GM18951 (cell line): ENCODE data around the gene MAP2K6.

Source experiments
- POLR2A ChIP-seq: IDR thresholded peaks from 4 replicates; pipeline ENCODE4 v1.6.1; 2011; ENCODE audit warnings: mild to moderate bottlenecking; ENCODE audit not compliant: insufficient read length, insufficient read depth; ENCODE audit errors: extremely low read depth
- in situ Hi-C: fragments of 300-500 bp; cut with MboI; formaldehyde crosslinking; loops from one replicate; pipeline ENCODE4 v1.12.0; 2022; ENCODE audit warnings: low sequenced_read_pairs, mixed read lengths, inconsistent platforms; ENCODE audit not compliant: unreplicated experiment

Gene MAP2K6

DNA sequence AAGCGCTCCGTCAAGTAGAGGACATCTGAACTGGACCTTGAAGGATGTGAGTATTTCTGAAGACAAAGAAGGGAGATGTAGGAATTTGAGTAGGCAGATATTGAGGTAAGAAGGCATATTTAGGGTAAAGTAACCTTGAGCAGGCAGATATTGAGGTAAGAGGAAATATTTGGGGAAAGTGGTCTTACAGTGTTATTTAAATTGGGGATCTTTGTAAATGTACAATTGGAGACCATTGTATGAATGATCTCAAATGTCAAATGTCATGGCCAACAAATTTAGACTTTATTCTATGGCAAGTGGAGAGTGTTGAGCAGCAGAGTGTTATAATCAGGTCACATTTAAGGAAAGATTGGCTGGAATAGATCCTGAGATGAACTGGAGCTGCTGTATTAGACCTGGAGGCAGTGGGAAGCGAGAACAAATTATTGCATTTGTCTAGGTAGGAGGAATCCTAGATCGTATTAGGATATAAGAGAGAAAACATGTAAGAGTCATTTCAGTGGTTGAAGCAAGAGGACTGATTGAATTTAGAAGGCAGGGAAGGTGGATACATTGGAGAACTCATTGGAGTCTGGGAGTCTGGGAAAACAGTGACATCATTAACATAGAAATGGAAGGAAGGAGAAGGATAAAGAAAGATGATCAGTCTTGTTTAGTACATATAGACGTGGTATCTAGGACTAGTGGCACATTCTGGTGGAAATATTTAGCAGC lies 165.6 kb downstream of the MAP2K6 start:
- no peak for TF ChIP-seq POLR2A
- in situ Hi-C loops, result no loop called here

DNA sequence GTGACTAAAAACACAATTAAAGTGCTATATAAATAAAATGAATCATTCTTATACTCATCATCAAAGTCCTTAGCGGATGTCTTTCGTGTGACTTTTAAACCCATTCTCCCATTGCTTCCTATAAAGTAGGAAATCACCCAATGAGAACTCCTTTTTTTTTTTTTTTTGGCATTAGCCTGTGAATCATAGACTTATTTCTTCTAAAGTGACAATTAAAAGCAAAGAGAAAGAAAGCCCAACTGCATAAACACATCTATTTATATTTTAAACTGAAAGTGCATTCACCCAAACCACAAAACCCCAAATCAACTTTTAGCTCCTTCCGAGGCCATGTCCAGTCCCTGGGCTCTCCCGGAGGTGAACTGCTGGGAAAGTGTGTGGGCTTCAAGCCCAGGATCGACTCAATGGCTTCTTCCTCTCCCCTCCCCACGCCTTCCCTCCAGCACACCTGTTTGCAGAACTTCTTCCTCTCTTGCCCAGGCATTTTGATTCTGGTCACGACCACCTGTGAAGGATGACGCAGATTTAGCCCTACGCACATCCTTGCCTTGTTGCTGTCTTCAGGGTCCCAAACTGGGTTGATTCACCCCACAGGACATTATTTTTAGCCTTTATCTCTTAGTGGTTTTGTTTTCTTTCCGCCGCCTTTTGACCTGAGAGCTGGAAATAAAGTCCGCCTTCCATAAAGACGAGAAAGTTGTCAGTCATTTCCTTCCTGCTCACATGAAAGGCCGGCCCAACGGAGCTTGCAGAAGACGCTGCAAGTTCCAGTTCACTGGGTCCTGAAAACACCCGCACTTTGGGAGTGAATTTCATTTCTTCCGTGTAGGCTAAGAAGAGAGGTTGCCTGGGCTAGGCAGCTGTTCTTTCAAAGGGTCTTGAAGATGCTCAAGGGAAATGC lies 166.8 kb downstream of the MAP2K6 start:
- in situ Hi-C loops, result no loop called here
- TF ChIP-seq POLR2A, result no peak

DNA sequence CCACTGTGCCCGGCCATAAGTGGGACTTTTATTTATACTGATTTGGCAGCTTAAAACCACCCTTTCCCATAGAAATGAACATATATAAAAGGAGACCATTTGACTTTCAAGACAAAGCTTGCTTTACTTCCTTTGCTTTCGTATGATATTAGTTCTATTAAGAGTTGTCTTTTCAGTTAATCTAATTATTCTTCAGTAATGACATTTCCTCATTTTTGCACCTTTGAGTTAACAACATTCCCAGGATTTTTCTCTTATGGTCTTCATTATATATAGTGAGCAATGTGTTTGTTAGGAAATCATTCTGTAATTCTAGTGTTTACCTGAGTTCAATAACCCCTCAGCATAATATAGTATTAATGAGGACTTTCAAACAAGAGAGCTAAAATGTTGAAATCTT lies 173.8 kb downstream of the MAP2K6 start:
- in situ Hi-C loops, result no loop called here
- TF ChIP-seq POLR2A, result no peak

GRCh38 chr17:69588827-69589239 lies 174.3 kb downstream of the MAP2K6 start:
- in situ Hi-C loops, result no loop called here

GRCh38 chr17:69590671-69591070 lies 176.2 kb downstream of the MAP2K6 start:
- in situ Hi-C loops, result no loop called here
- no peak for TF ChIP-seq POLR2A

More at GRCh38 chr17:69588827-69589239, 174.3 kb downstream of the MAP2K6 start:
- TF ChIP-seq POLR2A, result no peak

DNA sequence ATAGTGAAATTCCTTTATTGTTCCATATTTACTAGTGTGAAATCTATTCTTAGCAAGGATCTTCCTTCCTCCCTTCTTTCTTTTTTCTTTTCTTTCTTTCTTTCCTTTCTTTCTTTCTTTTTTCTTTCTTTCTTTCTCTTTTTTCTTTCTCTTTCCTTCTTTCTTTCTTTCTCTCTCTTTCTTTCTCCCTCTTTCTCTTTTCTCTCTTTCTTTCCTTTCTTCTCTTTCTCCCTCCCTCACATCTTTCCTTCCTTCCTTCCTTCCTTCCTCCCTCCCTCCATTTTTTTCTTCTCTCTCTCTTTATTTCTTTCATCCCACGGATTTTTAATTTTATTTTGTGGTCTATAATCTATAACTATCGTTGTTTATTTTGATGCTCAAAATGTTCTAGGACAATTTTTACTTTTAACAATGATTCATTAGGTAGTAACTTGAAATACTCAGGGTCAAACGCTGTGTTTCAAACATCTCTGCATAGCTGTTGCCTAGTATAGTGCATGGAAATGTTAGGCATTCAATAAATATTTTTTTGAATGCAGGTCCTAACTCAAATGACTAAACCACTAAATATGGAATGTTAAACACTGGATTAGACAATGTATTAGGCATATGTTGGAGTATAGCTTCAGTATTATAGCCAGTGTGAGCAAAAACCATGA lies 178.3 kb downstream of the MAP2K6 start:
- TF ChIP-seq POLR2A, result no peak
- in situ Hi-C loops, result no loop called here

GRCh38 chr17:69593351-69593715 lies 178.8 kb downstream of the MAP2K6 start:
- in situ Hi-C loops, result no loop called here
- no peak for TF ChIP-seq POLR2A

DNA sequence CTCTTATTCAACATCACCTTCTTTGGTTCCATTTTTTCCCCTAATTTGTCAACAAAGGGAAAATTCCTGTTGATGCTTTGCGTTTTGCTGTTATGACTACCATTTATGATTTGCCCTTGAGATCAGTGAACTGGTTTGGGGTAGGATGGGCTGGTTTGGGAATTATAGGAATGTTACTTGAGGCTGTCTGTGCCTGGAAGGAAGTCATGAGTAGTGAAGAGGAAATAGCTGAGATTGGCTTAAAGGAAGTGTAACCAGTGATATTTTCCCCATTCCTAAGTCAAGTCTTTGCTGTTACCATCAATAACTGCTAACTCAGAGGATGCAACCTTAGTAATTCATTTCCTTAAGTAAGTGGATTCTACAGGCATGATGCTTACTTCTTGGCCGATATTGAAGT lies 179.2 kb downstream of the MAP2K6 start:
- in situ Hi-C loops, result no loop called here
- no peak for TF ChIP-seq POLR2A

- no peak for TF ChIP-seq POLR2A
- in situ Hi-C loops, result no loop called here
These were observed 180.1 kb downstream of the MAP2K6 start for GRCh38 chr17:69594641-69595040.

DNA sequence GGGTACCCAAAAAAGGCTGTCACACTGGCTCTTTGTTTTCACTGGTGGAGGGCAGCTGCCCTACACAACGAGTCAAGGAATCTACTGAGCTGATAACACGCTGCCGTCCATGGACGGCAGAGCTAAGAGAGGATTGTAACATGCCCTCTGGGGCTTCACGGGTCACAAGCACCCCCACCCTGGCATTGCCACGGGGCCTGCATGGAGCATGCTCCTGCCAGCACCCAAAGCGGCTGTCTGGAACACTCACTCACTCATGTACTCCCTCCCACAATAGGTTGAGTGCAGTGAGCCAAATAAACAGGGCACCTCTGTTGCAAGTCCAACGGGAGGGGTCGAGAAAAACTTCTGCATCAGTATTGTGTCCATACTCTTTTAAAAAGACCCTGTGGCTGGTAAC lies 181.6 kb downstream of the MAP2K6 start:
- in situ Hi-C loops, result no loop called here

GRCh38 chr17:69597898-69598692 lies 183.6 kb downstream of the MAP2K6 start:
- in situ Hi-C loops, result no loop called here
- no peak for TF ChIP-seq POLR2A

More for the DNA sequence above, 181.6 kb downstream of the MAP2K6 start:
- TF ChIP-seq POLR2A, result no peak

GRCh38 chr17:69602972-69603371 lies 188.5 kb downstream of the MAP2K6 start:
- in situ Hi-C loops, result no loop called here
- TF ChIP-seq POLR2A, result no peak
